Measurements from ENCODE around the gene TMEM87B.

The TMEM87B gene

GRCh38 chr2:112157472-112157871 is 102.4 kb downstream of the TMEM87B start:
- in situ Hi-C loops (cut with MboI; ENCODE audit: low sequenced_read_pairs) = no loop called here
- H3K4me3 ChIP-seq = no peak overlapping the region
- no peaks in the 10 kb centered on the region for H3K36me3 ChIP-seq (replicated peaks)
- DNase-seq (ENCODE audit: low spot score in 2 of 2) = no peak
- H3K4me1 ChIP-seq = no peaks in the 10 kb centered on the region
- no peaks in the 10 kb centered on the region for H3K9me3 ChIP-seq
- H3K27me3 ChIP-seq (ENCODE audit: low read depth) = no peaks in the 10 kb centered on the region

GRCh38 chr2:112159454-112159921 is 104.4 kb downstream of the TMEM87B start:
- no peak for DNase-seq (ENCODE audit: low spot score in 2 of 2)
- Histone ChIP-seq H3K27me3 (ENCODE audit: low read depth) (no peaks in the 10 kb centered on the region), H3K4me1 (no peaks in the 10 kb centered on the region), H3K9me3 (no peaks in the 10 kb centered on the region), H3K36me3 (replicated peaks) (no peaks in the 10 kb centered on the region), H3K4me3 (no peak overlapping the region)
- in situ Hi-C loops (cut with MboI; ENCODE audit: low sequenced_read_pairs) = no loop called here

DNA sequence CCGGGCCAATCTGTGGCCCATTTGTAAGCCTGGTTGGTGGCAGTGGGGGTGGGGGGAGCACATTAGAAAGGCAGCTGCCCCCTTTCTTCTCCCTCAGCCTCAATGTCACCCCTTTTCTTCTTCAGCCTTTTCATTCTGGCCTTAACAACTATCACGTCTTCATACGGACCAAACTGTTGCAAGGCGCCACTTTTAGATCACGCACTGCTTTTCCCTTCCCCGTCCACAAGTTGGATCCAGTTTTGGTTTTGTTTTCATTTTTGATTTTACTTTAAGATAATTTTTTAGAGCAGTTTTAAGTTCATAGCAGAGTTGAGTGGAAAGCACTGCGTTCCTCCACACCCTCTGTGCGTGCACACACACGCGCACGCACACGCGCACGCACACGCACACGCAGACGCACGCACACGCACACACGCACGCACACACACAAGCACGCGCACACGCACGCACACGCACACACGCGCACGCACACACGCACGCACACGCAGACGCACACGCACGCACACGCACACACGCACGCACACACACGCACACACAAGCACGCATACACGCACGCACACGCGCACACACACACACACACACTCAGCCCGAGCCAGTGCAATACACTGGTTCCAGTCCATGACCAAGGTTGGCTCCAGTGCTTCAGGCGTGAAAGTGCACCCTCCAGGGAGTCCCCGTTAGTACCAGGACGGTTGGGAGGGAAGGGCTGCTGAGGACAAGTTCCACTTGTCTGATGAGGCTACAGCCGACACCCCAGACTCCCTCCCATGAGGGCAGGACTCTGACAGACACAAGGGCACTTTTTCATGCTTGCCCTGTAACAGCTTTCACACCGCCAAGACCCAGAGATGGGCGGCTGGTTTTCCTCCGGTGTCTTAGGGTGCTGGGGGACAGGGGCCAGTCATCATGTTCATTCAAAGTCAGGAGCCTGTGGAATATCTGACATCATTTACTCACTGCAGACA is 105.5 kb downstream of the TMEM87B start:
- H3K4me1 ChIP-seq = no peaks in the 10 kb centered on the region
- no peak for DNase-seq (ENCODE audit: low spot score in 2 of 2)
- no peaks in the 10 kb centered on the region for H3K27me3 ChIP-seq (ENCODE audit: low read depth)
- no peaks in the 10 kb centered on the region for H3K9me3 ChIP-seq
- in situ Hi-C loops (cut with MboI; ENCODE audit: low sequenced_read_pairs) = no loop called here
- no peak overlapping the region for H3K4me3 ChIP-seq
- H3K36me3 ChIP-seq (replicated peaks) = no peaks in the 10 kb centered on the region

- H3K4me3 ChIP-seq = no peak overlapping the region
- H3K27me3 ChIP-seq (ENCODE audit: low read depth) = no peaks in the 10 kb centered on the region
- in situ Hi-C loops (cut with MboI; ENCODE audit: low sequenced_read_pairs) = no loop called here
- no peaks in the 10 kb centered on the region for H3K9me3 ChIP-seq
- no peak for DNase-seq (ENCODE audit: low spot score in 2 of 2)
- no peaks in the 10 kb centered on the region for H3K4me1 ChIP-seq
- H3K36me3 ChIP-seq (replicated peaks) = no peaks in the 10 kb centered on the region
Measured at GRCh38 chr2:112161431-112162145, 106.5 kb downstream of the TMEM87B start.

- in situ Hi-C loops (cut with MboI; ENCODE audit: low sequenced_read_pairs) = no loop called here
- Histone ChIP-seq H3K4me3 (no peak overlapping the region), H3K27me3 (ENCODE audit: low read depth) (no peaks in the 10 kb centered on the region), H3K36me3 (replicated peaks) (no peaks in the 10 kb centered on the region), H3K4me1 (no peaks in the 10 kb centered on the region), H3K9me3 (no peaks in the 10 kb centered on the region)
- no peak for DNase-seq (ENCODE audit: low spot score in 2 of 2)
Measured at GRCh38 chr2:112162341-112162740, 107.3 kb downstream of the TMEM87B start.

- H3K4me3 ChIP-seq = no peak overlapping the region
- no peaks in the 10 kb centered on the region for H3K36me3 ChIP-seq (replicated peaks)
- no peaks in the 10 kb centered on the region for H3K27me3 ChIP-seq (ENCODE audit: low read depth)
- in situ Hi-C loops (cut with MboI; ENCODE audit: low sequenced_read_pairs) = no loop called here
- DNase-seq (ENCODE audit: low spot score in 2 of 2) = no peak
- no peaks in the 10 kb centered on the region for H3K9me3 ChIP-seq
- H3K4me1 ChIP-seq = no peaks in the 10 kb centered on the region
Measured at GRCh38 chr2:112162956-112163355, 107.9 kb downstream of the TMEM87B start.

DNA sequence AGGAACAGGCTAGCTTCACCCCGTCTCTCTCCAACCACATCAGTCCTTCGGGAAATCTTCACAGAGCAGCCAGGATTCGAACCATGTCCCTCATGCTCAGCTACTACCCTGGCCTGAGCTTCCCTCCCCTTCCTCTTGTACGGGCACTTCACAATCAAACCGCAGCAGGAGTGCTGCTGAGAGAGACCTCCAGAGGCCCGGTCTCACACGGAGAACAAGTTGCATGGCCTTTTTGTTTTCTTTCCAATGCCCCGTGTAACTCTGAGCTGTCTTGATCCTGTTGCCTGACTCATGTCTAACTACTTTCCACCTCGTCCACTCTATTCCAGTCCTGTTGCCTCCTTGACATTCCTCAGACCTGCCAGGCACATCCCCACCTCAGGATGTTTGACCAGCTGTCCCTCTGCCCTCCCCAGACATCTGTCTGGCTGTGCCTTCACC is 108.5 kb downstream of the TMEM87B start:
- DNase-seq (ENCODE audit: low spot score in 2 of 2) = no peak
- Histone ChIP-seq H3K36me3 (replicated peaks) (no peaks in the 10 kb centered on the region), H3K4me3 (no peak overlapping the region), H3K4me1 (no peaks in the 10 kb centered on the region), H3K9me3 (no peaks in the 10 kb centered on the region), H3K27me3 (ENCODE audit: low read depth) (no peaks in the 10 kb centered on the region)
- in situ Hi-C loops (cut with MboI; ENCODE audit: low sequenced_read_pairs) = no loop called here

DNA sequence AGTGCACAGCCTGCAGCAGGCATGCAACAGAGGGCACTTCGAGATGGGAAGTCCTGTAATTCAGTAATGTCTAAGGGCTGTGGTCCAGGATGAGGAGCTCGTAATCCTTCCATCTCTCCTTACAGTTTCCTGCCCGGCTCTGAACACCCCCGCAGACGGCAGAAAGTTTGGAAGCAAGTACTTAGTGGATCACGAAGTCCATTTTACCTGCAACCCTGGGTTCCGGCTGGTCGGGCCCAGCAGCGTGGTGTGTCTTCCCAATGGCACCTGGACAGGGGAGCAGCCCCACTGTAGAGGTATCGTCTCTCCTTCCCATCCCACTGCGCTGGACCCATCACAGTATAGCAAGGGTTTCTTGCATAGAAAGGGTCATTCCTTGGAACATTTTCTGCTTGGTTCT is 109.8 kb downstream of the TMEM87B start:
- in situ Hi-C loops (cut with MboI; ENCODE audit: low sequenced_read_pairs) = no loop called here
- Histone ChIP-seq H3K4me1 (no peaks in the 10 kb centered on the region), H3K27me3 (ENCODE audit: low read depth) (no peaks in the 10 kb centered on the region), H3K36me3 (replicated peaks) (no peaks in the 10 kb centered on the region), H3K9me3 (no peaks in the 10 kb centered on the region), H3K4me3 (no peak overlapping the region)
- no peak for DNase-seq (ENCODE audit: low spot score in 2 of 2)

- Histone ChIP-seq H3K9me3 (no peaks in the 10 kb centered on the region), H3K4me3 (no peak overlapping the region), H3K27me3 (ENCODE audit: low read depth) (no peaks in the 10 kb centered on the region), H3K4me1 (no peaks in the 10 kb centered on the region), H3K36me3 (replicated peaks) (no peaks in the 10 kb centered on the region)
- no peak for DNase-seq (ENCODE audit: low spot score in 2 of 2)
- in situ Hi-C loops (cut with MboI; ENCODE audit: low sequenced_read_pairs) = no loop called here
Measured at GRCh38 chr2:112165296-112165695, 110.2 kb downstream of the TMEM87B start.

DNA sequence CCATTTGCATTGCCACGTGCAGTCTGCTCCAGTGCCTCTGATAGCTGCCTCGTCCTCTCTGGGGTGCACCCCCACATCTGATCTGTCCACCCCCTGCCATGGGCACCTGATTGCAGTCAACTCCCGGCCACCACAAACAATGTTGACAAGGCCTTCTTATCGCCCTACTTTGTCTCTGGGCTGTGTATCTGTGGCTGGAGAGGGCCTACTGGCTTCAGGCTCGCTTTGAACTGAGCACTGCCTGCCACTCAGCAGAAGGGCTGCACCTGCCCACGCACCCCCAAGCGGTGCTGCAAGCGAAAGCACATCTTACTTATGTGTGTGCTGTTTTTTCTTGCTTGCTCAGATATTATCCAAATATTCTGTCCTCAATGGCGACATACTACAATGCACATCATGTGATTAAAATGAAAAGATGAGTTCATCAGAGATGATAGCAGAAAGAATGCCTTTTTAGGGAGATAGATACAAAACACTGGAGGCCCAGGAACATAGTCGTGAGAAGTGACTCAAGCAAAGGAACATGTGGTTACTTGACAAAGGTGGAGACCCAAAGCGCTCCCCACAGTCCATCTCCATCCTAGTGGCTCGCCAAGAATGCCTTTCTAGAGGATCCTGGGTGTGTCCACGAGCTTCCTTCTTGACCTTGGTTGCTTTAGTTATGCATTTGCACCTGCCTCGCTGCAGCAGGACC is 111.9 kb downstream of the TMEM87B start:
- no peak for DNase-seq (ENCODE audit: low spot score in 2 of 2)
- in situ Hi-C loops (cut with MboI; ENCODE audit: low sequenced_read_pairs) = no loop called here
- no peak overlapping the region for H3K4me3 ChIP-seq
- no peaks in the 10 kb centered on the region for H3K36me3 ChIP-seq (replicated peaks)
- no peaks in the 10 kb centered on the region; the same call in 1 of the 2 replicates for H3K27me3 ChIP-seq (ENCODE audit: low read depth)
- H3K9me3 ChIP-seq = no peaks in the 10 kb centered on the region
- H3K4me1 ChIP-seq = no peaks in the 10 kb centered on the region

GRCh38 chr2:112168422-112169124 is 113.5 kb downstream of the TMEM87B start:
- Histone ChIP-seq H3K4me1 (no peaks in the 10 kb centered on the region), H3K4me3 (no peak overlapping the region), H3K36me3 (replicated peaks) (no peaks in the 10 kb centered on the region), H3K9me3 (no peaks in the 10 kb centered on the region), H3K27me3 (ENCODE audit: low read depth) (peaks cover 2% of the 10 kb centered on the region; the same call in 1 of the 2 replicates)
- in situ Hi-C loops (cut with MboI; ENCODE audit: low sequenced_read_pairs) = no loop called here
- no peak for DNase-seq (ENCODE audit: low spot score in 2 of 2)

Measured in HAP-1 (cell line).